ENCODE results near the gene CYFIP2. TPM values are rescaled to one million over a fixed set of nuclear protein-coding genes. Genes with fewer than 3 reads are reported as not detected.
"Not testable (repeated sequence)": the region's sequence is repeated elsewhere in the genome, so short reads cannot be mapped to it uniquely, and the experiment has no call there.

The CYFIP2 gene
- total and polyA plus RNA-seq, 12 donors: 20.3 to 50.8 (median 31.1) TPM

DNA sequence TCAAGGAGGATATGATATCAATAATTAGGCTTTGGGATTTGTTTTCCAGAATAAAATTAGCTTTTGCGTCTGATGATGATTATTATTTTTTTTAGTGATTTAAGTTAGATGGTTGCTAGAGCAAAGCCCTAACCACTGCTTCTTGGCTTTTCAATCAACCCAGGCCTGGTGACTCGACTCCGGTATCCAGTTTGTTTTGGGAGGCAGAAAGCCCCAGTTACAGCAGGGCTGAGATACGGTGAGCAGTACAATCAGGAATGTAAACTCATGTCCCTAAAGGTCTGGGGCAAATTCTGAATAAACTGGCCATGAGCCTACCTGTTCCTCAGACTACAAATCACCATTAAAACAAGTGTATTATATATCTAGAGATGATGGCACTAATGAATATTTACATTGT, 24.4 kb upstream of the CYFIP2 start:
- no peak for ATAC-seq
- Histone ChIP-seq H3K4me1 (peaks cover 0 to 3% (median 0%) of the 10 kb centered on the region in 9 donors), H3K4me3 (no peak overlapping the region), H3K27me3 (peaks cover 0 to 8% (median 0%) of the 10 kb centered on the region in 7 donors), H3K36me3 (peaks cover 0 to 18% (median 0%) of the 10 kb centered on the region in 9 donors), H3K27ac (no peak overlapping the region), H3K9me3 (no peaks in the 10 kb centered on the region)
- WGBS, 2 donors: 85 to 86% methylated on average over 4 of the region's 4 CpGs
- DNase-seq: no peak
- intact Hi-C loops (cut with DNase I): loop anchor here in 3 of 10 donors (10.0 kb wide), 2 partner anchors 77 to 87 kb away; partner anchors contain the start of gene GARIN3 (in 1 of the 3)
- TF ChIP-seq, protein P1, sequence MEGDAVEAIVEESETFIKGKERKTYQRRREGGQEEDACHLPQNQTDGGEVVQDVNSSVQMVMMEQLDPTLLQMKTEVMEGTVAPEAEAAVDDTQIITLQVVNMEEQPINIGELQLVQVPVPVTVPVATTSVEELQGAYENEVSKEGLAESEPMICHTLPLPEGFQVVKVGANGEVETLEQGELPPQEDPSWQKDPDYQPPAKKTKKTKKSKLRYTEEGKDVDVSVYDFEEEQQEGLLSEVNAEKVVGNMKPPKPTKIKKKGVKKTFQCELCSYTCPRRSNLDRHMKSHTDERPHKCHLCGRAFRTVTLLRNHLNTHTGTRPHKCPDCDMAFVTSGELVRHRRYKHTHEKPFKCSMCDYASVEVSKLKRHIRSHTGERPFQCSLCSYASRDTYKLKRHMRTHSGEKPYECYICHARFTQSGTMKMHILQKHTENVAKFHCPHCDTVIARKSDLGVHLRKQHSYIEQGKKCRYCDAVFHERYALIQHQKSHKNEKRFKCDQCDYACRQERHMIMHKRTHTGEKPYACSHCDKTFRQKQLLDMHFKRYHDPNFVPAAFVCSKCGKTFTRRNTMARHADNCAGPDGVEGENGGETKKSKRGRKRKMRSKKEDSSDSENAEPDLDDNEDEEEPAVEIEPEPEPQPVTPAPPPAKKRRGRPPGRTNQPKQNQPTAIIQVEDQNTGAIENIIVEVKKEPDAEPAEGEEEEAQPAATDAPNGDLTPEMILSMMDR (IDR thresholded peaks at IDR 0.05): no peak

DNA sequence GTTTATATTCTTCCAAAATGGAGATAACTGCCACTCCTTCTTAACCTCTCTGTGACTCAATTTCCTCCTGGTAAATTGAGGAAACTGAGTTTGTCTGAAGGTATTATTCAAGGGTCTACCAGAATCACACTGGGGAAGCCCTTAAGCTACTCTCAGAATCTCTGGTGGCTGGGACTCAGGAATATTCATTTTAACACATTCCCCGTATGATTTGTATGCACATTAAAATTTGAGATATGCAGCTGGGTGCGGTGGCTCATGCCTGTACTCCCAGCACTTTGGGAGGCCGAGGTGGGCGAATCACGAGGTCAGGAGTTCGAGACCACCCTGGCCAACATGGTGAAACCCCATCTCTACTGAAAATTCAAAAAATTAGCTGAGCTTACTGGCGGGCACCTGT, 21.2 kb upstream of the CYFIP2 start:
- H3K4me1 ChIP-seq: peaks cover 0 to 25% (median 0%) of the 10 kb centered on the region in 9 donors
- not testable (repeated sequence) for ATAC-seq, DNase-seq, H3K27ac ChIP-seq, H3K9me3 ChIP-seq, H3K4me3 ChIP-seq, H3K27me3 ChIP-seq
- intact Hi-C loops (cut with DNase I): loop anchor here in 4 of 10 donors (5.0 to 10.0 kb wide), 3 partner anchors 80 to 238 kb away; partner anchors contain the start of gene GARIN3 (in 1 of the 4)
- 78 to 82% methylated on average over 7 of the region's 7 CpGs for WGBS, 2 donors
- H3K36me3 ChIP-seq: peaks cover 0 to 18% (median 0%) of the 10 kb centered on the region in 9 donors

DNA sequence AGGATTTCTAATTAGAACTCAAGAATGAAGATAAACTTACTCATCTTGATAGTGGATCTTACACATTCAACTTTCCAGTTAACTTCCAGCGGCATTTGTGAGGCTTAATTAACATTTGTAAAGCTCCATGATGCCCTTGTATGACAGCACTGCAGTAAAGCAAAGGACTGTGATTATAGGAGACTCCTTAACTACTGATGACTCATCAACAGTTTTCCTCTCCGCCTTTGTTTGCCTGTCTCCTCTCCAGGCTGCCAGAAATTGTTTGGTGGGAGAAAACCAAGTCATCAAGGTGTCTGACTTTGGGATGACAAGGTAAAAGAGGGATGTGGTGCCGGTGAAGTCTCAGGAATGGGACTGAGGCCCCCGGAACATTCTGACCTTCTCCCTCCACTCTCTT, 20.4 kb upstream of the CYFIP2 start:
- Histone ChIP-seq H3K27me3 (no peaks in the 10 kb centered on the region), H3K36me3 (peaks cover 0 to 11% (median 0%) of the 10 kb centered on the region in 9 donors), H3K27ac (no peak overlapping the region), H3K4me3 (no peak overlapping the region), H3K9me3 (no peaks in the 10 kb centered on the region), H3K4me1 (peaks cover 0 to 30% (median 0%) of the 10 kb centered on the region in 9 donors)
- ATAC-seq: no peak
- intact Hi-C loops (cut with DNase I): loop anchor here in 4 of 10 donors (5.0 to 10.0 kb wide), 3 partner anchors 81 to 237 kb away; partner anchors contain the start of gene GARIN3 (in 1 of the 4)
- TF ChIP-seq, protein P1 (IDR thresholded peaks at IDR 0.05): no peak
- WGBS, 2 donors: 71 to 78% methylated on average over 4 of the region's 4 CpGs
- DNase-seq: no peak

DNA sequence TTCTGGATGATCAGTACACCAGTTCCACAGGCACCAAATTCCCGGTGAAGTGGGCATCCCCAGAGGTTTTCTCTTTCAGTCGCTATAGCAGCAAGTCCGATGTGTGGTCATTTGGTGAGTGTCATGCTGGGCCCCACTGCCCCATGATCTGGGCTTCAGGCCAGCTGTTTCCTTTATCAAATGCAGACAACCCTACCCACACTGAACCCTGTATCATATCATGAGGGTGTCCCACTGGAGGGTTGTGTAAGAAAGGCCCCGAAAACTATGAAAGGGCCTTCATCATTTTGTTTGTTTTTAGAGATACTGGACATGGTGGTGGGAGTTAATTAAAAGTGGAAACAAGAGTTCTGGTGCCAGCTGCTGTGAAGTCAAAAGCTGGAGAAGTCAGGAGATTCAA, 20.0 kb upstream of the CYFIP2 start:
- Histone ChIP-seq H3K9me3 (no peaks in the 10 kb centered on the region), H3K4me3 (no peak overlapping the region), H3K27me3 (no peaks in the 10 kb centered on the region), H3K4me1 (peaks cover 0 to 30% (median 0%) of the 10 kb centered on the region in 9 donors), H3K36me3 (peaks cover 0 to 9% (median 0%) of the 10 kb centered on the region in 9 donors), H3K27ac (no peak overlapping the region)
- ATAC-seq (no peak), DNase-seq (no peak)
- TF ChIP-seq, protein P1 (IDR thresholded peaks at IDR 0.05): no peak
- intact Hi-C loops (cut with DNase I): loop anchor here in 4 of 10 donors (5.0 to 10.0 kb wide), 3 partner anchors 81 to 236 kb away; partner anchors contain the start of gene GARIN3 (in 1 of the 4)
- WGBS, 2 donors: 40 to 49% methylated on average over 4 of the region's 4 CpGs

DNA sequence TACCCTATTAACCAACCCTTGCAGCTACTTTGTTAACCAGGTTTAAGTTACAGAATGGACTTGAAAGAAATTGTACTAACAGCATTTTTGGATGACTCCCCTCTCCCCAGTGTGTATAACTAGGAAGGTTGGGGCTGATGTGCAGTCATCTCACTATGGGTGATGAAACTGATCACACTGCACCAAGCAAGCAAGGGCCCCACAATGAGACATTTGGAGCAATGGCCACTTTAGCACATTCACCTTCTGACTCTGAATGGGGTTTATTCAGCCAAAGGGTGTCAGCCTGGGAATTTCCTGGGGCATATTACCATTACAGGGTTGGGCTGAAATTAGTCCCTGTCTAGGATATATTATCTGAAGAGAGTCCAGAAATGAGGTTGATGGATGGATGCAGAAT, 18.7 kb upstream of the CYFIP2 start:
- H3K9me3 ChIP-seq: no peaks in the 10 kb centered on the region
- H3K4me3 ChIP-seq: no peak overlapping the region
- no peaks in the 10 kb centered on the region for H3K27me3 ChIP-seq
- intact Hi-C loops (cut with DNase I): loop anchor here in 4 of 10 donors (5.0 to 10.0 kb wide), 3 partner anchors 82 to 235 kb away; partner anchors contain the start of gene GARIN3 (in 1 of the 4)
- H3K27ac ChIP-seq: no peak overlapping the region
- DNase-seq (no peak), ATAC-seq (no peak)
- H3K36me3 ChIP-seq: peaks cover 0 to 9% (median 0%) of the 10 kb centered on the region in 9 donors
- peaks cover 0 to 30% (median 0%) of the 10 kb centered on the region in 9 donors for H3K4me1 ChIP-seq
- TF ChIP-seq, protein P1 (IDR thresholded peaks at IDR 0.05): no peak

Measured in heart right ventricle (tissue), 16 donors.